RPMI8226 (cell line): ENCODE measurements around the gene NRSN2.
"Not testable (repeated sequence)": the region's sequence is repeated elsewhere in the genome, so short reads cannot be mapped to it uniquely, and the experiment has no call there.

Experiments
- DNase-seq: peaks from one replicate; pipeline ENCODE4 v3.0.0-alpha.2; 2015

The NRSN2 gene

DNA sequence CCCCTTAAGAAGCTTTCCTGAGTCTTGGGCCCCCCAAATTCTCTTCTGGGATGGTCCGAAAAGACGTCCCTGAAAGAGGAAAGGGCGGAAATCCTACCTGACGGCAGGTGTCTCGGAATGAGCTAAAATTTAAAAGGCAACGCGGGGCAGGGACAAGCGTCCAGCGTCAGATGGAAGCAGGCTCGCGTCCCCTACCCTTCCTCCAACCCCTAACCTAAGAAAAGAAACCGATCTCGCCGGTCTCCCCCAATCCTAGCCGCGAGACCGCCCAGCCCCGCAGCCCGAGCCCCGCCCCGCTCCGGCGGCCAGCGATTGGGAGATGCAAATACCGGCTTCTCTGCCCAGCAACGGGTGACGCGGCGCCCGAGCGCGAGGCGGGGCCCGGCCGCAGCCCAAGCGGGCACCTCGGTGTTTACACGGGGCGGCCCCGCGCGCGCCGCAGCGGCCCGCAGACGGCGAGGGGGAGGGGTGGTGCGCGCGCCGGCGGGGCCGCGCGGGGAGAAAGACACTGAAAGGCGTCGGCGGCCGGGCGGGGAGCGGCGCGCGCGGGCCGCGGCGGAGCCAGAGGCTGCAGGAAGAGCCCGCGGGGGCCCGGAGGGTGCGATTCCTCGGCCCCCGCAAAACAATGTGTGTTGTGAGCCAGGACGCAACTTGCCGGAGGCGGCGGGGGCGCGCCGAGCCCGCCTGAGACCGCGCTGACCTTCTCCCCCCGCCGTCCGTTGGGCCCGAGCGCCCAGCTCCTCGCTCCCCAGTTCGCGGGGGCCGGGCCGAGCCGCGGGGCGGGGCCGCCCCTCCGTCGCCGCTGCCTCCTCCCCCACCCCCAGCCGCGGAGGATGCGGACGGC, 21.6 kb upstream of the NRSN2 start, which contains the start of gene SOX12:
TSS of gene SOX12 (plus strand) at position 508 of the 844 bp plus-strand sequence. CDS start 373 bp downstream, outside the sequence.
- peak; percentile 97 for DNase-seq

GRCh38 chr20:325889-326644, 20.8 kb upstream of the NRSN2 start:
- peak; percentile 76 for DNase-seq

GRCh38 chr20:326645-327185, 20.2 kb upstream of the NRSN2 start:
- peak; percentile 51 for DNase-seq

- DNase-seq: peak; percentile 83
Measured at GRCh38 chr20:327186-328026, 19.5 kb upstream of the NRSN2 start.

DNA sequence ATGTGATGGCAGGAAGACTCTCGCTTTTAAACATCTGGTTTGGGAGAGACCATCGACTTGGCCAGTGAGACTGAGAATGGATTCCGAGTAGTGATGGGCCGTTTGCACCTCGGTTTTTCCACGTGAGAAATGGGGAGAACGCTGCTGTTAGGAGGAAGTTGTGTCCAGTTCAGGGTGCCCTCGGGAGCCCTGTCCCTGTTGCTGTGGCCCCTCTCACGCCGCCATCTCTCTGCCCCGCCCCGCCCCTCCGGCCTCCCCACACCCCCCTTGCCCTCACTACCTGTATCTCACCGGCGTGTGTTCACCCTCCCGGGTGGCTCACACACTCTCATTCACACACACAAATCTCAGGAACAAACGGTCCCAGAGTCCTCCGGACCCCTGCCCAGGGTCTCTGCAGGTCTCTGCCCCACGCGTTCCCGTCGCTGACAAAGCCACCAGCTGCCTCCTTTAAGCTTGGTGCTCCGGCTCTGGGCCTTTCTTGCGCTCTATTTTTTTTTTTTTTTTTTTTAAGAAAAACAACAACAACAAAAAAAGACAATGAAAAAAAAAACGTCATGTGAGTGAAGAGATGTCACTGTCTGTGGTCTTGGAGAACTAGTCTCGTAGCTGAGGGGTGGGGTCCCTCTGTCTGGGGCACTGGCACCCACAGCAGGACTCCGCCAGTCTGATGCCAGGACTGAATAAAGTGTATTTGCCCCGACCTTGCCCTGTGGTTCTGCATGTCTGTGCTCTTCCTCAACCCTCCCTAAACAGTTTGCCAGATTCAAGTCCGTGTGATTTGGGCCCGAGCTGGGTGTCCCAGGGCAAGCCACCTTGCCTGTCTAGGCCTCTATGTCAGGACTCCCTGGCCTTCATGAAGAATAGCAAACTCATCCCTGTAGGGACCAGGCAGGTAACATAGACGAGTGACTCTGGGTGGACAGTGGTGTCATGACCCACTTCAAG, 18.6 kb upstream of the NRSN2 start:
- DNase-seq: no peak

DNA sequence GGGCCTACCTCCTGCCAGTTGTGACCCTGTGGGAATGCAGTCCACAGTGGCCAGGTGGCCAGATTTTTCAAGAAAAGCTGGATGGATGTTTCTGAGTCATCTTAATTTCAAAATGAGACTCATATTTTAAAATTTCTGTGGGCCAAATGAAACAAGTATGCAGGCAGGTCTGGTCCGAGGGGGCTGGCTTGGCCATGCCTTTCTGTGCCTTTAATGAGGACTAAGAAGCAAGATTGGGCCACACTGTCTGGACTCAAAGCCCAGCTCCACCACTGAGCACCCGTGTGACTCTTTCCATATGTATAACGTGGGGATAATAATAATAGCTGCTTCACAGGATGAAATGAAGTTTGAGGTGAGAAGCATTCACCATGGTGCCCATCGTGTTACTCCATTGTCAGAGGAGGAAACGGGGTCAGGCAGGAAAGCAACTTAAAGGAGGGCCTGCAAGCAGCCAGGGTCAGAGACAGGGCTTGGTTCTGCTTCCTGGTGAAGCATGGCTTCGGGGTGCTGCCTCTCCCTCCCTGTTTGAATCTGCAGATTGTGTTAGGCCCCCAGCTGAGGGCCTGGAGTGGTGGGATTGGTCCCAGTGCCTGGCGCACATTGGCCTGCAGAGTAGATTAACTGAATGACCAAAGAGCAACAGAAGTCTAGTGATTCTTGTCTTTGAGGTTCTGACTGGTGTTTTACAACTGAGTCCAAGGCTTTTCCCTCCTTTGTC, 17.8 kb upstream of the NRSN2 start:
- no peak for DNase-seq

DNA sequence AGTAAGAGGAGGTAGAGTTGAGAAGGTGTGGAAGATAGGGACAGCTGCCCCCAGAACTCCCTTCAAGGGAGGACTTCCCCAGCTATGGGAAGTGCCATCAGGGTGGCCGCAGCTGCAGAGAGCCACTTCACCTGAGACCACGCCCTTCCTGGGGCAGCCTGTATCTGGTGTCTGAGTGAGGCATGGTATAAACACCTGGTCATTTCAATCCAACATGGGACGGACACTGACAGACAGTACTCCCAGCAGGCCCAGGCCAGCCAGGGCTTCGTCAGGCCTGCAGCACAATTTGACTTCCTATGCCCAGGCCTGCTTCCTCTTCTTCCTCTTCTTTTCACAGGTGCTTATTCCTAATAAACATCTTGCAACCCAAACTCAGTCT, 17.1 kb upstream of the NRSN2 start:
- DNase-seq: no peak

DNA sequence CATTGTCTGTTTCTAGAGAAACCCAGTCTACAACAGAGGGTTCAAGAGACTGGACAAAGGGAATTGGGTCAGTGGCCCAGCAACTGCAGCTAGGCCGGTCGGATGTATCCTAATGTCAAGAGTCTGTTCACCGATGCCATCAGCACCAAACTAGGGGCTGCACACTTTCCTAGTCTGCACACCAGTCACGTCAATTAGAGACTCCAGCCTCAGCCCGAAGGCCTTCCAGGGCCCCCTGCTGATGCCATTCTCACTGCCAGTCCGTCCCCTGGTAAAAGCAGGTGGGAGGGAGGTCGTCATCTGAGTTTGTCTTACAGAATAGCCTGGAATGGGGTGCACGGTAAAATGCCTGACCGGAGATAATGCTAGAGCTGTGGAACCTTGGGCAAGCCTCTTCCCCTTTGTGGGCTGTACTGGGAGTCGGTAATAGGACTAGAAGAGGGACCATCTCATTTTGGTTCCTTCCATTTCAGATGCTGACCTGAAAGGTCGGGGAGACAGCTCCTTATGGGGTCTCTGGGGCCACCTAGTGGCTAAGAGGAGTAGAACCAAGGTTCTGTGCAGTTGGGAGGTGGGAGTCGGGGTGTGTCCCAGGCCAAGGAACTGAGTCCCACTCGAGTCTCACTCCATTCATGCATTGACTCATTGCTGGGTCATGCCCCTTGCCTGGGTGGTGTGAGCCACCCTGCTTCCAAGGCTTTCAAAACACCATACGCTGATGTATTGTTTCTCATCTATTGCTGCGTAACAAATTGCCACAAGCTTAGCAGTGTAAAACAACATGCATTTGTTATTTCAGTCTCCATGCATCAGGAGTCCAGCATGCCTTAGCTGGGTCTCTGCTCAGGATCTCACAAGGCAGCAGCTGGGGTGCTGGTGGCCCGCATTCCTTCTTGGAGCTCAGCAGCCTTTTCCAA, 16.4 kb upstream of the NRSN2 start:
- DNase-seq: peak; percentile 77

DNA sequence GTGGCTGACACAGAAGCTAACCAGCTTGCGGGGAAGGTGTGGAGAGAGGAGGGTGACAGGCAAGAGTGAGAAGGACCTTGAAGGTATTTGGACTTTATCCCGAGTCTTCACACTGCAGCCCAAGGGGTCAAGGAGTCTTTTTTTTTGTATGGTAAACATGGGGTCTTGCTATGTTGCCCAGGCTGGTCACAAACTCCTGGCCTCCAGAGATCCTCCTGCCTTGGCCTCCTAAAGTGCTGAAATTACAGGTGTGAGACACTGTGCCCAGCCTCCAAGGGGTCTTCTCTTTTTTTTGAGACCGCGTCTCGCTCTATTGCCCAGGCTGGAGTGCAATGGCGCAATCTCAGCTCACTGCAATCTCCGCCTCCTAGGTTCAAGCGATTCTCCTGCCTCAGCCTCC, 12.3 kb upstream of the NRSN2 start:
- no peak for DNase-seq

DNA sequence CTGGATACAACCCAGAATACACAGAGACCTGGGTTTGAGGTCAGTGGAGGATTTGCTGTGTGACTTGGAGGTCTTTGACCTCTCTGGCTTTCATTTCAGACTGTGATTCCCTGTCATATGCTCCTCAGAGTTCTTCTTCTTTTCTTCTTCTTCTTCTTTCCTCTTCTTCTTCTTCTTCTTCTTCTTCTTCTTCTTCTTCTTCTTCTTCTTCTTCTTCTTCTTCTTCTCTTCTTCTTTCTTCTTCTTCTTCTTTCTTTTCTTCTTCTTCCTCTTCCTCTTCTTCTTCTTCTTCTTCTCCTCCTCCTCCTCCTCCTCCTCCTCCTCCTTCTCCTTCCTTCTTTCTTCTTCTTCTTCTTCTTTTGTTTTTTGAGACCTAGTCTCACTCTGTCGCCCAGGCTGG, 10.9 kb upstream of the NRSN2 start:
- not testable (repeated sequence) for DNase-seq

DNA sequence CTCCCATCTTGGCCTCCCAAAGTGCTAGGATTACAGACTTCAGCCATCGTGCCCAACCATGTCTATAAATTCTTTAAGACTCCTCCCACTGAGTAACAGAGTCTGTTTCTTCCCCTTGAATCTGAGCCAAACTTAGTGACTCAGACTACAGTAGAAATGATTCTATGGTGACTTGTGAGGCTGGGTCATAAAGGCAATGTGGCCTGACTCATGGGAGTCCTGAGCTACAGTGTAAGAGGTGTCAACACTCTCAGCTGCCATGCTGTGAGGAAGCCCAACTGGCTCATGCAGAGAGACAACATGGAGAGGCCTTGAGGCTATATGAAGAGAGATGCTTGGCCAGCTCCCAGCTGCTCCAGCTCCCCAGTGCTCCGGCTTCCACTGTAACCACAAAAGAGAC, 5.2 kb upstream of the NRSN2 start:
- DNase-seq: peak; percentile 43

- no peak for DNase-seq
Measured at GRCh38 chr20:343107-343506, 3.8 kb upstream of the NRSN2 start.

DNA sequence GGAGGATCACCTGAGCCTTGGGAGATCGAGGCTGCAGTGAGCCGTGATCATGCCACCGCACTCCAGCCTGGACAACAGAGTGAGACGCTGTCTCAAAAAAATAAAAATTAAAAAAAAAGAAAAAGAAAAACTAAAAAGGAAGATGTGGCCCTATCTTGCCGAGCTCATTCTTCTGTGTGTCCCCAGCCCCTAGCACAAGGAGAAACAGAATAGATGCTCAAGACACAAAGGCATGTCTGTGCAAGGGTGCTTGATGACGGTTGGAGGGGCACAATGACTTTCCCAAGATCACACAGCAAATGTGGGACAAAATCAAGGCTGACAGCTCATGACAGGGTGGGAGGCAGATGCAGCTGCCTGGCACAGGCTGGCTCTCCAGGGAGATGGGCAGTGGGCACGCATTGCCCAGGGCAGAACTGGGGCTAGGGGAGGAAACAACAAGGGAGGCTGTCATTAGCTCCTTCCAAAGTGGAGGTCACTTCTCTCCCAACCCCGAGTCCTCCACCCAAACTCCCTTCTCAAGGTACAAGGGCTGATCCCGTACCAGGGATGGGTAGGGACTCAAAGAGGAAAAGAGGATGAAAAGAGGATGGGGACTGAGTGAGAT, 775 bp upstream of the NRSN2 start:
- no peak for DNase-seq

DNA sequence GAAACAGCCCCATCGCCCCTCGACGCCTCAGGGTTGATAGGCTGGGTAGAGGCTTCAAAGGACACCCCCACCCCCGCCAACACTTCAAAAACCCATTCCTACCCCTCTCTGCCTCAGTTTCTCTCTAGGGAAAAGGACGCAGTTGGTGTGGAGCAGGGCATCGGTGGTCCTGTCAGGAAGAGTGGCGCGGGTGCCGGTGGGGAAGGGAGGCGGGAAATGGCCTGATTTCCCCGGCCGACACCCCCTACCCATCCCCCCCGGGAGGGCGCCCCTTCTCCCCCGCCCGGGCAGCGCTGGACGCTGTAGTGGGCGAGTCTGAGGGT, 367 bp downstream of the NRSN2 start:
- no peak for DNase-seq

- DNase-seq: peak; percentile 93
Measured at GRCh38 chr20:347640-348484, 951 bp downstream of the NRSN2 start.

GRCh38 chr20:348972-349841, 2.3 kb downstream of the NRSN2 start:
- no peak for DNase-seq

- DNase-seq: no peak
Measured at GRCh38 chr20:353166-353565, 6.3 kb downstream of the NRSN2 start.
